ENCODE data around the gene PRX. TPM values are rescaled to one million over a fixed set of nuclear protein-coding genes. Genes with fewer than 3 reads are reported as not detected.
"Not testable (repeated sequence)": the region's sequence is repeated elsewhere in the genome, so short reads cannot be mapped to it uniquely, and the experiment has no call there.

Gene PRX
- total RNA-seq, 4 donors from 2014 or later = 1.5 to 5.0 (median 2.6) TPM

- H3K4me3 ChIP-seq = no peak overlapping the region
- no peaks in the 10 kb centered on the region for H3K27me3 ChIP-seq
- H3K27ac ChIP-seq = no peak overlapping the region
- H3K9me3 ChIP-seq = no peaks in the 10 kb centered on the region
- no peak for TF ChIP-seq POLR2AphosphoS5 (IDR thresholded peaks at IDR 0.05)
- no peak for TF ChIP-seq POLR2A (IDR thresholded peaks at IDR 0.05)
- no peak for TF ChIP-seq CTCF (IDR thresholded peaks at IDR 0.05)
- TF ChIP-seq EP300 (IDR thresholded peaks at IDR 0.05; ENCODE audit: low read depth) = no peak
- intact Hi-C loops (cut with DNase I; ENCODE audit: low total_unique reads) (no loop called here), in situ Hi-C loops (cut with MboI; ENCODE audit: low pct_ligation_motif_present in 1 of 4, low pct_unique_long_range_greater_than_20kb in 1 of 4, low sequenced_read_pairs in 3 of 4) (loop anchor here in 1 of 4 donors (25.0 kb wide), 1 partner anchor 126 kb away; the partner anchor contains the start of gene AKT2)
- no peaks in the 10 kb centered on the region for H3K36me3 ChIP-seq
- 83% methylated on average over 4 of the region's 4 CpGs; no CpG with 5 or more reads in 1 of the 2 donors for WGBS, 2 donors (ENCODE audit: low coverage in 1 of 2)
- DNase-seq = no peak
- peaks cover 0 to 11% (median 2%) of the 10 kb centered on the region in 4 donors for H3K4me1 ChIP-seq
Measured at GRCh38 chr19:40412866-40413265, 312 bp downstream of the PRX start.

- no peaks in the 10 kb centered on the region for H3K36me3 ChIP-seq
- in situ Hi-C loops (cut with MboI; ENCODE audit: low pct_ligation_motif_present in 1 of 4, low pct_unique_long_range_greater_than_20kb in 1 of 4, low sequenced_read_pairs in 3 of 4) = loop anchor here in 1 of 4 donors (25.0 kb wide), 1 partner anchor 125 kb away; the partner anchor contains the start of gene AKT2
- H3K9me3 ChIP-seq = no peaks in the 10 kb centered on the region
- no peak overlapping the region for H3K4me3 ChIP-seq
- TF ChIP-seq POLR2A (IDR thresholded peaks at IDR 0.05) (no peak), CTCF (IDR thresholded peaks at IDR 0.05) (no peak), EP300 (IDR thresholded peaks at IDR 0.05; ENCODE audit: low read depth) (no peak)
- WGBS, 2 donors (ENCODE audit: low coverage in 1 of 2) = 55 to 71% methylated on average over 1 to 8 of the region's 8 CpGs
- peak overlapping the region in 1 of 4 donors; percentile 51 for H3K27ac ChIP-seq
- peaks cover 0 to 6% (median 2%) of the 10 kb centered on the region in 4 donors for H3K4me1 ChIP-seq
- intact Hi-C loops (cut with DNase I; ENCODE audit: low total_unique reads) = no loop called here
- no peaks in the 10 kb centered on the region for H3K27me3 ChIP-seq
- no peak for DNase-seq
Measured at GRCh38 chr19:40411958-40412499, 1.1 kb downstream of the PRX start.

- H3K9me3 ChIP-seq = no peaks in the 10 kb centered on the region
- WGBS, 2 donors (ENCODE audit: low coverage in 1 of 2) = 50 to 60% methylated on average over 4 to 16 of the region's 16 CpGs
- no peak overlapping the region for H3K4me3 ChIP-seq
- in situ Hi-C loops (cut with MboI; ENCODE audit: low pct_ligation_motif_present in 1 of 4, low pct_unique_long_range_greater_than_20kb in 1 of 4, low sequenced_read_pairs in 3 of 4) (loop anchor here in 1 of 4 donors (25.0 kb wide), 1 partner anchor 124 kb away; the partner anchor contains the start of gene AKT2), intact Hi-C loops (cut with DNase I; ENCODE audit: low total_unique reads) (no loop called here)
- peak overlapping the region in 2 of 4 donors; percentile 18 to 51 for H3K27ac ChIP-seq
- no peaks in the 10 kb centered on the region for H3K36me3 ChIP-seq
- TF ChIP-seq POLR2AphosphoS5 (IDR thresholded peaks at IDR 0.05) (no peak), POLR2A (IDR thresholded peaks at IDR 0.05) (no peak), CTCF (IDR thresholded peaks at IDR 0.05) (no peak), EP300 (IDR thresholded peaks at IDR 0.05; ENCODE audit: low read depth) (no peak)
- DNase-seq = peak; percentile 40
- H3K27me3 ChIP-seq = no peaks in the 10 kb centered on the region
- peaks cover 0 to 5% (median 0%) of the 10 kb centered on the region in 4 donors for H3K4me1 ChIP-seq
Measured at GRCh38 chr19:40411125-40411842, 1.9 kb downstream of the PRX start.

GRCh38 chr19:40410030-40410389 lies 3.2 kb downstream of the PRX start:
- H3K9me3 ChIP-seq = no peaks in the 10 kb centered on the region
- intact Hi-C loops (cut with DNase I; ENCODE audit: low total_unique reads) (no loop called here), in situ Hi-C loops (cut with MboI; ENCODE audit: low pct_ligation_motif_present in 1 of 4, low pct_unique_long_range_greater_than_20kb in 1 of 4, low sequenced_read_pairs in 3 of 4) (loop anchor here in 1 of 4 donors (25.0 kb wide), 1 partner anchor 123 kb away; the partner anchor contains the start of gene AKT2)
- no peaks in the 10 kb centered on the region for H3K36me3 ChIP-seq
- H3K27me3 ChIP-seq = no peaks in the 10 kb centered on the region
- TF ChIP-seq CTCF (IDR thresholded peaks at IDR 0.05) (no peak), EP300 (IDR thresholded peaks at IDR 0.05; ENCODE audit: low read depth) (no peak)
- H3K27ac ChIP-seq = no peak overlapping the region
- no peak overlapping the region for H3K4me3 ChIP-seq
- peaks cover 0 to 5% (median 0%) of the 10 kb centered on the region in 4 donors for H3K4me1 ChIP-seq
- WGBS, 2 donors (ENCODE audit: low coverage in 1 of 2) = 76% methylated on average over 9 of the region's 9 CpGs; no CpG with 5 or more reads in 1 of the 2 donors
- no peak for DNase-seq

GRCh38 chr19:40408598-40408925 lies 4.6 kb downstream of the PRX start:
- H3K4me3 ChIP-seq; H3K4me1 ChIP-seq; H3K27ac ChIP-seq; H3K36me3 ChIP-seq; H3K9me3 ChIP-seq; DNase-seq; intact Hi-C loops (cut with DNase I; ENCODE audit: low total_unique reads); H3K27me3 ChIP-seq: not testable (repeated sequence)
- 89% methylated on average over 8 of the region's 8 CpGs; no CpG with 5 or more reads in 1 of the 2 donors for WGBS, 2 donors (ENCODE audit: low coverage in 1 of 2)
- in situ Hi-C loops (cut with MboI; ENCODE audit: low pct_ligation_motif_present in 1 of 4, low pct_unique_long_range_greater_than_20kb in 1 of 4, low sequenced_read_pairs in 3 of 4) = loop anchor here in 1 of 4 donors (25.0 kb wide), 1 partner anchor 121 kb away; the partner anchor contains the start of gene AKT2

Measured in transverse colon (tissue), 4 donors.